ENCODE results near the gene STX5.
"Not testable (repeated sequence)": the region's sequence is repeated elsewhere in the genome, so short reads cannot be mapped to it uniquely, and the experiment has no call there.

The STX5 gene

GRCh38 chr11:62778441-62778840, 53.4 kb downstream of the STX5 start:
- no peak for DNase-seq

GRCh38 chr11:62777389-62777788, 54.5 kb downstream of the STX5 start:
- no peak for DNase-seq

GRCh38 chr11:62775646-62776045, 56.2 kb downstream of the STX5 start:
- no peak for DNase-seq

- DNase-seq: no peak
Observed at GRCh38 chr11:62774407-62774806, 57.4 kb downstream of the STX5 start.

GRCh38 chr11:62771144-62772021, 60.5 kb downstream of the STX5 start, which contains the start of gene TAF6L:
Gene TAF6L (plus strand): TSS chr11:62771396. CDS start chr11:62775784, 4,388 bp downstream.
- peak; percentile 98 for DNase-seq

GRCh38 chr11:62770778-62771143, 61.1 kb downstream of the STX5 start:
- DNase-seq: no peak

GRCh38 chr11:62760867-62761227, 71.0 kb downstream of the STX5 start:
- DNase-seq: not testable (repeated sequence)

GRCh38 chr11:62757846-62758788, 73.7 kb downstream of the STX5 start:
- no peak for DNase-seq

All from NCI-H1105 (cell line).